GM13976 (cell line): Measurements from ENCODE around the gene NQO1.

Experiments
- DNase-seq: peaks from one replicate; pipeline ENCODE4 v3.0.0; 2012; ENCODE audit warnings: low spot score
- CTCF ChIP-seq: IDR thresholded peaks from 2 replicates; pipeline ENCODE4 v1.5.1; 2012; ENCODE audit warnings: borderline replicate concordance, mild to moderate bottlenecking; ENCODE audit not compliant: insufficient read depth; ENCODE audit errors: extremely low read depth, missing control alignments, control extremely low read depth
- in situ Hi-C: fragments of 300-500 bp; cut with MboI; formaldehyde crosslinking; loops from one replicate; pipeline ENCODE4 v1.12.0; 2022; ENCODE audit warnings: low sequenced_read_pairs, mixed read lengths, inconsistent platforms; ENCODE audit not compliant: unreplicated experiment

The NQO1 gene

GRCh38 chr16:69672315-69672997 lies 53.9 kb downstream of the NQO1 start:
- in situ Hi-C loops, result no loop called here
- no peak for DNase-seq
- TF ChIP-seq CTCF, result no peak

GRCh38 chr16:69669577-69669976 lies 56.8 kb downstream of the NQO1 start:
- DNase-seq, result no peak
- in situ Hi-C loops, result no loop called here
- no peak for TF ChIP-seq CTCF

GRCh38 chr16:69663846-69664245 lies 62.5 kb downstream of the NQO1 start:
- DNase-seq, result no peak
- no peak for TF ChIP-seq CTCF
- in situ Hi-C loops, result no loop called here

- no peak for DNase-seq
- TF ChIP-seq CTCF, result no peak
- in situ Hi-C loops, result no loop called here
These were observed 63.5 kb downstream of the NQO1 start for GRCh38 chr16:69662901-69663300.

GRCh38 chr16:69660166-69660565 lies 66.2 kb downstream of the NQO1 start:
- no peak for TF ChIP-seq CTCF
- DNase-seq, result no peak
- in situ Hi-C loops, result no loop called here
